Measurements from ENCODE around the gene PLB1. TPM values are rescaled to one million over a fixed set of nuclear protein-coding genes. Genes with fewer than 3 reads are reported as not detected.

PLB1 gene
- total and polyA plus RNA-seq, 3 experiments from 2014 or later = 0.16 to 0.39 (median 0.35) TPM

- Mint-ChIP-seq H3K27me3 (peaks cover 2 to 21% of the 10 kb centered on the region in 2 donors), H3K27ac (no peak overlapping the region), H3K4me3 (no peak overlapping the region), H3K9me3 (peaks cover 0 to 14% (median 5%) of the 10 kb centered on the region in 5 donors), H3K4me1 (peaks cover 0 to 7% (median 4%) of the 10 kb centered on the region in 3 donors), H3K36me3 (peaks cover 0 to 21% (median 3%) of the 10 kb centered on the region in 3 donors)
- Histone ChIP-seq H3K27me3 (ENCODE audit: insufficient read depth, low read length, poor library complexity, severe bottlenecking) (no peaks in the 10 kb centered on the region), H3K36me3 (ENCODE audit: insufficient read depth, low read length) (no peaks in the 10 kb centered on the region), H3K4me1 (ENCODE audit: insufficient read depth, low read length) (no peaks in the 10 kb centered on the region), H3K9me3 (ENCODE audit: low read length) (no peaks in the 10 kb centered on the region), H3K27ac (ENCODE audit: low read depth, low read length) (no peak overlapping the region), H3K4me3 (ENCODE audit: low read length) (no peak overlapping the region)
- no peak for DNase-seq
- ChIA-PET POLR2A (no interaction called here), CTCF (no interaction called here)
These were observed 33.7 kb upstream of the PLB1 start for GRCh38 chr2:28462122-28462521.

GRCh38 chr2:28463211-28463816 lies 32.5 kb upstream of the PLB1 start:
- peaks cover 0 to 14% (median 5%) of the 10 kb centered on the region in 5 donors for H3K9me3 Mint-ChIP-seq
- ChIA-PET CTCF (no interaction called here), POLR2A (no interaction called here)
- Histone ChIP-seq H3K27me3 (ENCODE audit: insufficient read depth, low read length, poor library complexity, severe bottlenecking) (no peaks in the 10 kb centered on the region), H3K9me3 (ENCODE audit: low read length) (no peaks in the 10 kb centered on the region), H3K4me3 (ENCODE audit: low read length) (no peak overlapping the region), H3K27ac (ENCODE audit: low read depth, low read length) (no peak overlapping the region), H3K4me1 (ENCODE audit: insufficient read depth, low read length) (no peaks in the 10 kb centered on the region), H3K36me3 (ENCODE audit: insufficient read depth, low read length) (no peaks in the 10 kb centered on the region)
- peaks cover 0 to 7% (median 4%) of the 10 kb centered on the region in 3 donors for H3K4me1 Mint-ChIP-seq
- peaks cover 2 to 24% of the 10 kb centered on the region in 2 donors for H3K27me3 Mint-ChIP-seq
- peaks cover 0 to 21% (median 3%) of the 10 kb centered on the region in 3 donors for H3K36me3 Mint-ChIP-seq
- H3K27ac Mint-ChIP-seq = no peak overlapping the region
- DNase-seq = no peak
- no peak overlapping the region for H3K4me3 Mint-ChIP-seq

- H3K27ac Mint-ChIP-seq = peak overlapping the region in 1 of 8 donors; percentile 1
- peaks cover 0 to 7% (median 4%) of the 10 kb centered on the region in 3 donors for H3K4me1 Mint-ChIP-seq
These were observed 32.0 kb upstream of the PLB1 start for GRCh38 chr2:28463893-28464292.

DNA sequence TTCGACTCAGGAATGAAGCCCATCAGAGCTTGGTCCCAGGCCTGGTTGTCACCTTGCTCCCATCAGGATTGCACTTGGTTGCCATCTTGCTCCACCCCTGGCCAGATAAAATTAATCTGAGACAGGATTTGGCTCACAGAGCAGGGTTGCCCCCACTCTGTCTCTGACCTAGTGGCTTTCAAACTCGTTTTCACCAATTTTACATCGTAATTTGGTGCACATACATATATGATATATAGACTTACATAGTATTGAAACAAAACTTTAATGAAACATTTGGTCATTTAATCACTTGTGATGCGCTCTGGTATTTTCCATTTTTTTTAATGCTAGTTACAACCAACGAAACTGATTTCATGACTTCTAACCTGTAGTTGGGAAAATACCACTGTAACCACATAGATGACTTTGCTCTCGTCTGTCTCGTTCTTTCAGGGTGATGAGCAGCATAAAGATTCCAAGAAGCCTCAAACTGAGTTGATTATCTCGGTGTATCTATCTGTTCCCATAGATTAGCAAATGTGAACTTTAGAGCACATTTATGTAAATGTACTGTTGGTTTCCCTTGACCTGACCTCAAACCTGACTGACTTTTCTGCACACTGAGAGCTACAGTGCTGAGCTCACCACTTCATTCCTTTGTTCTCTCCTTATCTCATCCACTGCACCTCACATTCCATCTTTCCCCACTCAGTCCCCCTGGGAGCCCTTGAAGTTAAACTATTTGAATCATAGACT lies 30.5 kb upstream of the PLB1 start:
- Histone ChIP-seq H3K9me3 (ENCODE audit: low read length) (no peaks in the 10 kb centered on the region), H3K36me3 (ENCODE audit: insufficient read depth, low read length) (no peaks in the 10 kb centered on the region), H3K27me3 (ENCODE audit: insufficient read depth, low read length, poor library complexity, severe bottlenecking) (no peaks in the 10 kb centered on the region), H3K27ac (ENCODE audit: low read depth, low read length) (no peak overlapping the region), H3K4me1 (ENCODE audit: insufficient read depth, low read length) (peaks cover 2% of the 10 kb centered on the region), H3K4me3 (ENCODE audit: low read length) (no peak overlapping the region)
- H3K4me3 Mint-ChIP-seq = no peak overlapping the region
- ChIA-PET POLR2A (no interaction called here), CTCF (no interaction called here)
- peaks cover 3 to 7% (median 6%) of the 10 kb centered on the region in 3 donors for H3K4me1 Mint-ChIP-seq
- H3K9me3 Mint-ChIP-seq = peaks cover 0 to 14% (median 5%) of the 10 kb centered on the region in 5 donors
- peaks cover 0 to 21% (median 3%) of the 10 kb centered on the region in 3 donors for H3K36me3 Mint-ChIP-seq
- DNase-seq = no peak
- no peak overlapping the region for H3K27ac Mint-ChIP-seq
- peaks cover 2 to 24% of the 10 kb centered on the region in 2 donors for H3K27me3 Mint-ChIP-seq

More at GRCh38 chr2:28463893-28464292, 32.0 kb upstream of the PLB1 start:
- peaks cover 0 to 14% (median 5%) of the 10 kb centered on the region in 5 donors for H3K9me3 Mint-ChIP-seq
- ChIA-PET POLR2A (no interaction called here), CTCF (no interaction called here)
- H3K4me3 Mint-ChIP-seq = no peak overlapping the region
- Histone ChIP-seq H3K27me3 (ENCODE audit: insufficient read depth, low read length, poor library complexity, severe bottlenecking) (no peaks in the 10 kb centered on the region), H3K36me3 (ENCODE audit: insufficient read depth, low read length) (no peaks in the 10 kb centered on the region), H3K4me3 (ENCODE audit: low read length) (no peak overlapping the region), H3K27ac (ENCODE audit: low read depth, low read length) (no peak overlapping the region), H3K9me3 (ENCODE audit: low read length) (no peaks in the 10 kb centered on the region), H3K4me1 (ENCODE audit: insufficient read depth, low read length) (no peaks in the 10 kb centered on the region)
- H3K36me3 Mint-ChIP-seq = peaks cover 0 to 21% (median 3%) of the 10 kb centered on the region in 3 donors
- DNase-seq = no peak
- H3K27me3 Mint-ChIP-seq = peaks cover 2 to 24% of the 10 kb centered on the region in 2 donors

DNA sequence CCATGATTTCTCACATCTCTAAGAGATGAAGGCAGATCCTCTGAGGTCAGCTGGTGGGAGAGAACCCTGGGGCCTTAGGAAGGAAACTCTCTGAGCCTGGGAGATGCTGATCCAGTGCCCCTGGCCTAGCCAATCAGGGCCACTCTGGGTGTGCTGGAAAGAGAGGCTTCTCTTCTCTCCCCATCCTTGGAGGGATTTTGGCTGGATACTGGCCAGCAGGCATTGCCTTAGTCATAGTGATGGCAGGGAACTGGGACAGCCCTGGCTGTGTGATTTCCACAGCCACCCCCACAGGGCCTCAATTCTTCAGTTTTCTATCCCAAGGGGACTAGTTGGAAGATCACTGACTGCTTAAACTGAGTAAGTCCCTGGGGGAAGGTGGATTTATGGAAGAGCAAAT lies 26.6 kb upstream of the PLB1 start:
- H3K4me3 Mint-ChIP-seq = no peak overlapping the region
- CTCF ChIA-PET = no interaction called here
- DNase-seq = no peak
- H3K27me3 ChIP-seq (ENCODE audit: insufficient read depth, low read length, poor library complexity, severe bottlenecking) = no peaks in the 10 kb centered on the region
- peaks cover 6% of the 10 kb centered on the region for H3K4me1 ChIP-seq (ENCODE audit: insufficient read depth, low read length)
- peak overlapping the region in 2 of 8 donors; percentile 75 to 86 for H3K27ac Mint-ChIP-seq
- H3K27ac ChIP-seq (ENCODE audit: low read depth, low read length) = no peak overlapping the region
- POLR2A ChIA-PET = no interaction called here
- H3K4me1 Mint-ChIP-seq = peaks cover 3 to 7% (median 6%) of the 10 kb centered on the region in 3 donors
- H3K9me3 ChIP-seq (ENCODE audit: low read length) = no peaks in the 10 kb centered on the region
- H3K36me3 Mint-ChIP-seq = no peaks in the 10 kb centered on the region
- no peak overlapping the region for H3K4me3 ChIP-seq (ENCODE audit: low read length)
- H3K36me3 ChIP-seq (ENCODE audit: insufficient read depth, low read length) = no peaks in the 10 kb centered on the region
- H3K27me3 Mint-ChIP-seq = peaks cover 0 to 3% of the 10 kb centered on the region in 2 donors
- peaks cover 0 to 3% (median 0%) of the 10 kb centered on the region in 5 donors for H3K9me3 Mint-ChIP-seq

- CTCF ChIA-PET = no interaction called here
- Histone ChIP-seq H3K27ac (ENCODE audit: low read depth, low read length) (no peak overlapping the region), H3K36me3 (ENCODE audit: insufficient read depth, low read length) (no peaks in the 10 kb centered on the region), H3K27me3 (ENCODE audit: insufficient read depth, low read length, poor library complexity, severe bottlenecking) (no peaks in the 10 kb centered on the region), H3K9me3 (ENCODE audit: low read length) (no peaks in the 10 kb centered on the region), H3K4me3 (ENCODE audit: low read length) (no peak overlapping the region), H3K4me1 (ENCODE audit: insufficient read depth, low read length) (peaks cover 6% of the 10 kb centered on the region)
- POLR2A ChIA-PET = no interaction called here
- peaks cover 0 to 3% of the 10 kb centered on the region in 2 donors for H3K27me3 Mint-ChIP-seq
- H3K4me3 Mint-ChIP-seq = no peak overlapping the region
- H3K4me1 Mint-ChIP-seq = peaks cover 3 to 7% (median 6%) of the 10 kb centered on the region in 3 donors
- no peak overlapping the region for H3K27ac Mint-ChIP-seq
- DNase-seq = no peak
- peaks cover 0 to 3% (median 0%) of the 10 kb centered on the region in 5 donors for H3K9me3 Mint-ChIP-seq
- H3K36me3 Mint-ChIP-seq = no peaks in the 10 kb centered on the region
These were observed 25.8 kb upstream of the PLB1 start for GRCh38 chr2:28469947-28470535.

- no peak for DNase-seq
- ChIA-PET CTCF (no interaction called here), POLR2A (no interaction called here)
- Mint-ChIP-seq H3K4me1 (peaks cover 1 to 3% (median 2%) of the 10 kb centered on the region in 3 donors), H3K9me3 (peaks cover 0 to 3% (median 0%) of the 10 kb centered on the region in 5 donors), H3K27me3 (peaks cover 1 to 3% of the 10 kb centered on the region in 2 donors), H3K36me3 (no peaks in the 10 kb centered on the region), H3K4me3 (no peak overlapping the region), H3K27ac (no peak overlapping the region)
- H3K27me3 ChIP-seq (ENCODE audit: insufficient read depth, low read length, poor library complexity, severe bottlenecking) = no peaks in the 10 kb centered on the region
- peaks cover 6% of the 10 kb centered on the region for H3K4me1 ChIP-seq (ENCODE audit: insufficient read depth, low read length)
- no peak overlapping the region for H3K4me3 ChIP-seq (ENCODE audit: low read length)
- H3K36me3 ChIP-seq (ENCODE audit: insufficient read depth, low read length) = no peaks in the 10 kb centered on the region
- H3K9me3 ChIP-seq (ENCODE audit: low read length) = no peaks in the 10 kb centered on the region
- H3K27ac ChIP-seq (ENCODE audit: low read depth, low read length) = no peak overlapping the region
These were observed 25.1 kb upstream of the PLB1 start for GRCh38 chr2:28470759-28471158.

DNA sequence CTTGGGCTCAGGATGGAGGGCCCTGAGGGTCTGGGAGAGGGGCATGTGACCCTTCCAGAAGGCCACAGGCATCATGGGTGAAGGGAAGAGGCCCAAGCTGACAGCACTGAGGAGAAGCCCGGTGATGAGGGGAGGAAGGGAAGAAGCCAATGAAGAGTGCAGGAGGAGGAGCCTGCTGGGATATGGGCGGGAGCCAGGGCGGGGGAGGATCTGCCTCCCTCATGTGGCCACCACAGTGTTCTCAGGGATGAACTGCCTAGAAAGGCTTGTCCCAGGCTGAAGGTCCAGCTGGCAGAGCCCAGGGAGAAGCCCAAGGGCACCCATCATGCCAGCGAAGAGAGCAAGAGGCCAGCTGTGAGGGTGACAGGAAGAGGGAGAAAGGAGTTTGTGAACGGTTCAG lies 24.6 kb upstream of the PLB1 start:
- H3K9me3 Mint-ChIP-seq = peaks cover 0 to 3% (median 0%) of the 10 kb centered on the region in 5 donors
- no peaks in the 10 kb centered on the region for H3K36me3 Mint-ChIP-seq
- no peak overlapping the region for H3K4me3 ChIP-seq (ENCODE audit: low read length)
- H3K36me3 ChIP-seq (ENCODE audit: insufficient read depth, low read length) = no peaks in the 10 kb centered on the region
- H3K4me3 Mint-ChIP-seq = no peak overlapping the region
- no peak for DNase-seq
- ChIA-PET POLR2A (no interaction called here), CTCF (no interaction called here)
- no peaks in the 10 kb centered on the region for H3K9me3 ChIP-seq (ENCODE audit: low read length)
- H3K27ac Mint-ChIP-seq = no peak overlapping the region
- peaks cover 1 to 3% of the 10 kb centered on the region in 2 donors for H3K27me3 Mint-ChIP-seq
- H3K4me1 Mint-ChIP-seq = peaks cover 0 to 3% (median 2%) of the 10 kb centered on the region in 3 donors
- H3K27ac ChIP-seq (ENCODE audit: low read depth, low read length) = no peak overlapping the region
- H3K4me1 ChIP-seq (ENCODE audit: insufficient read depth, low read length) = peaks cover 6% of the 10 kb centered on the region
- H3K27me3 ChIP-seq (ENCODE audit: insufficient read depth, low read length, poor library complexity, severe bottlenecking) = no peaks in the 10 kb centered on the region
